ENCODE measurements around the gene CENPA.

Gene CENPA

DNA sequence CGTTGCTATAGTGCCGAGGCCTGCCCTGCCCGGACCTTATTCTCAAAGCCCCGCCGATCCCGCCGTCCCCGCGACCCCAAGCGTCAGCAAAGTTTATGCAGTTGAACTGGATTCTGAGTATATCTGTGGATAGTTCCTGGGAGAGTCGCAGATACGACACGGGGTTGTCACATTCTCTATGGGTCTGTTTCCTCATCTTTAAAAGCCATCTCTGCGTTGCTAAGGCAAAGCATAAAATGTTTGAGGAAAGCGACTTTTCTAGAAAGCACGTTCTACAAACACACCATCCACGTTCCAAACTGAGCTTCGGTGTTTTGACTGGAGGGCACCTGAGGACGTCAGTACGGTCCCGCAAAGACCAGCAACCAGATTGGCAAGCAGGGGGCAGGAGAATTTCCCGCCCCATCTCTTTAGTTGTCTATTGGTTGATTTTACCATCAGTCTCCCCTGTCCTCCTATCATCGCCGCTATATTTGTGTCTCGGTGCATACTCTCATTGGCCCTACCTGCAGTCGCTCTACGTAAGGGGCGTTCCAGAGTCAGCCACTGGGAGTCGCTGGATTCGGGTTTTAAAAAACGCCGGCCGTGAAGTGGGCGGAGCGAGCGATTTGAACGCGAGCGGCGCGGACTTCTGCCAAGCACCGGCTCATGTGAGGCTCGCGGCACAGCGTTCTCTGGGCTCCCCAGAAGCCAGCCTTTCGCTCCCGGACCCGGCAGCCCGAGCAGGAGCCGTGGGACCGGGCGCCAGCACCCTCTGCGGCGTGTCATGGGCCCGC, at the start of gene CENPA:
TSS of gene CENPA (plus strand) at position 626 of the 776 bp plus-strand sequence. CDS start at position 767, 141 bp downstream.
- Histone ChIP-seq H2AFZ (ENCODE audit: low read depth, low read length) (peak within 1 kb of the TSS; percentile 91), H3K9ac (ENCODE audit: low read length) (peak within 1 kb of the TSS; percentile 95), H4K20me1 (ENCODE audit: insufficient read depth, low read length) (peaks cover 14% of the 10 kb centered on the region), H3K36me3 (replicated peaks; ENCODE audit: low read depth, low read length) (peaks cover 27% of the 10 kb centered on the region), H3K27me3 (ENCODE audit: low read depth, low read length) (no peaks in the 10 kb centered on the region), H3K4me2 (ENCODE audit: low read length) (peak within 1 kb of the TSS; percentile 87), H3K4me3 (ENCODE audit: low read length) (peak within 1 kb of the TSS; percentile 99), H3K27ac (ENCODE audit: low read length) (peak within 1 kb of the TSS; percentile 65), H3K9me3 (ENCODE audit: insufficient read depth, low read length) (0 out of 2 replicates have a peak, but pooled peaks cover 2% of the 10 kb centered on the region), H3K79me2 (ENCODE audit: low read length) (peaks cover 47% of the 10 kb centered on the region), H3K4me1 (ENCODE audit: low read length) (peaks cover 13% of the 10 kb centered on the region)
- TF ChIP-seq EZH2phosphoT487 (IDR thresholded peaks at IDR 0.05; ENCODE audit: low read depth), result no peak
- no peak; the same call in 1 of the 2 replicates for TF ChIP-seq CTCF (IDR thresholded peaks at IDR 0.05; ENCODE audit: low read depth, low read length)

DNA sequence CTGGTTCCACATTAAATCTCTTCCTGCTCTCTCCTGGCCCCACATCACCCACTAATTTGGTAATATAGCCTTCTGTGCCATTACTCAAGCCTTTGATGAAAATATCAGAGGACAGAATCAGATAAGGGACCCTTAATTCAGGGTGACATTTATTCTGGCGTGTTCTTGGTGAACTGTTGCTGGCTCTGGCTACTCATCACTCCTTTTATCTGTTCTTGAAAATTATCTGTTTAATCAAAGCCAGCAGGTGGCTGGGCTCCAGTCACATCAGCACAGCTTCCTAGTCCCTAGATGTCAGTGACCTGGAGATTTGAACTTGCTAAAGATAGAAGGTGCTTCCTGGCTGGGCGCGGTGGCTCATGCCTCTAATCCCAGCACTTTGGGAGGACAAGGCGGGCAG, 48.6 kb upstream of the CENPA start:
- H3K4me2 ChIP-seq (ENCODE audit: low read length), result no peak overlapping the region
- no peaks in the 10 kb centered on the region for H3K4me1 ChIP-seq (ENCODE audit: low read length)
- no peak overlapping the region for H3K27ac ChIP-seq (ENCODE audit: low read length)
- no peak overlapping the region for H2AFZ ChIP-seq (ENCODE audit: low read depth, low read length)
- H3K9me3 ChIP-seq (ENCODE audit: insufficient read depth, low read length), result no peaks in the 10 kb centered on the region
- TF ChIP-seq CTCF (IDR thresholded peaks at IDR 0.05; ENCODE audit: low read depth, low read length), result no peak
- TF ChIP-seq EZH2phosphoT487 (IDR thresholded peaks at IDR 0.05; ENCODE audit: low read depth), result no peak
- 0 out of 2 replicates have a peak, but pooled peaks cover 5% of the 10 kb centered on the region for H3K27me3 ChIP-seq (ENCODE audit: low read depth, low read length)
- no peak overlapping the region for H3K4me3 ChIP-seq (ENCODE audit: low read length)
- H3K9ac ChIP-seq (ENCODE audit: low read length), result no peak overlapping the region
- no peaks in the 10 kb centered on the region for H4K20me1 ChIP-seq (ENCODE audit: insufficient read depth, low read length)
- H3K79me2 ChIP-seq (ENCODE audit: low read length), result no peaks in the 10 kb centered on the region
- no peaks in the 10 kb centered on the region for H3K36me3 ChIP-seq (replicated peaks; ENCODE audit: low read depth, low read length)

DNA sequence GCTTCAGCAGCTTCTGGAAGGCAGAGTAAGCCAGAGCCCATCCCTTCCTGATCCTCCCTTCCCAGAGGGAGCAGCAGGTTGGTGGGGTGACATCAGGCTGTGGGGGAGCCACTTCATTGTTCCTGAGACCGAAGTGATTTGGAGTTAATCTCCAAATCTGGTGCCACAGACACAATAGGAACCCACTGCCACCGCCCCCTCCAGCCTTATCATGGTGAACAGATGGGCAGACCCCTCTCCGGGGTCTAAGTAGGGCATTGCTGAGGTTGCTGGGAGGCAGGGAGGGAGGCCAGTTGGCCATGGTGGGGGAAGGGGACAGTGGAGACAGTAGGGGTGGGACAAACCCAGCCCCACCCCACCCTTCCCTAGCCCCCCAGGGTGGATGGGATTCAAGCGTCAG, 47.4 kb upstream of the CENPA start:
- Histone ChIP-seq H3K4me2 (ENCODE audit: low read length) (no peak overlapping the region), H3K36me3 (replicated peaks; ENCODE audit: low read depth, low read length) (no peaks in the 10 kb centered on the region), H3K79me2 (ENCODE audit: low read length) (no peaks in the 10 kb centered on the region), H3K4me1 (ENCODE audit: low read length) (no peaks in the 10 kb centered on the region), H3K4me3 (ENCODE audit: low read length) (no peak overlapping the region), H3K27me3 (ENCODE audit: low read depth, low read length) (no peaks in the 10 kb centered on the region), H3K9ac (ENCODE audit: low read length) (no peak overlapping the region), H3K9me3 (ENCODE audit: insufficient read depth, low read length) (no peaks in the 10 kb centered on the region), H3K27ac (ENCODE audit: low read length) (no peak overlapping the region), H4K20me1 (ENCODE audit: insufficient read depth, low read length) (no peaks in the 10 kb centered on the region), H2AFZ (ENCODE audit: low read depth, low read length) (no peak overlapping the region)
- TF ChIP-seq CTCF (IDR thresholded peaks at IDR 0.05; ENCODE audit: low read depth, low read length), result no peak

DNA sequence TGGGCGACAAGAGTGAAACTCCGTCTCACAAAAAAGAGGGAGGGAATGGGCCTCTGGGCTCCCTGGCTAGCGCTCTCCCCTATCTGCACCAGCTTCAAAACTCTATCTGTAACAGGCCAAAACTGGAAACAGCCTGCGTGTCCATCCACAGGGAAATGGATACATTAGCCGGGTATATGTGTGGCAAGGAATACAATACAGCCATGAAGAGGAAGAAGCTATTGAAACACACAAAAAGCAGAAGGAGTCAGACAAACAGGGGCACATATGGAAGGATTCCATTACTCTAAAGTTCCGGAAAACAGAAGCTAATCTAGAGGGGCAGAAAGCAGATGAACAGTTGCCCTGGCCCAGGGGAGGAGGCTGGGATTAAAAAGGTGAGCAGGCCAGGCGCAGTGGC, 46.3 kb upstream of the CENPA start:
- no peak overlapping the region for H3K9ac ChIP-seq (ENCODE audit: low read length)
- no peaks in the 10 kb centered on the region for H3K36me3 ChIP-seq (replicated peaks; ENCODE audit: low read depth, low read length)
- no peaks in the 10 kb centered on the region for H3K79me2 ChIP-seq (ENCODE audit: low read length)
- no peak for TF ChIP-seq CTCF (IDR thresholded peaks at IDR 0.05; ENCODE audit: low read depth, low read length)
- TF ChIP-seq EZH2phosphoT487 (IDR thresholded peaks at IDR 0.05; ENCODE audit: low read depth), result no peak
- H3K4me1 ChIP-seq (ENCODE audit: low read length), result no peaks in the 10 kb centered on the region
- no peak overlapping the region for H3K4me2 ChIP-seq (ENCODE audit: low read length)
- H3K27ac ChIP-seq (ENCODE audit: low read length), result no peak overlapping the region
- H3K9me3 ChIP-seq (ENCODE audit: insufficient read depth, low read length), result no peaks in the 10 kb centered on the region
- no peak overlapping the region for H2AFZ ChIP-seq (ENCODE audit: low read depth, low read length)
- H4K20me1 ChIP-seq (ENCODE audit: insufficient read depth, low read length), result no peaks in the 10 kb centered on the region
- no peak overlapping the region for H3K4me3 ChIP-seq (ENCODE audit: low read length)
- no peaks in the 10 kb centered on the region for H3K27me3 ChIP-seq (ENCODE audit: low read depth, low read length)

Measured in OCI-LY3 (cell line).